Calu3 (cell line): ENCODE data around the gene ANKRD55. TPM values are rescaled to one million over a fixed set of nuclear protein-coding genes. Genes with fewer than 3 reads are reported as not detected.

Experiments used
- BruUV-seq: library from RNA; stranded (reverse); fragments of 400-500 nt; replicated peaks from 2 replicates; lab custom pipeline; 2021; lab: Mats Ljungman, UMichigan
- CTCF ChIA-PET: fragments of 300-600 bp; sonication (Branson Sonifier 250); formaldehyde crosslinking; loops from one replicate; lab custom pipeline; 2022; ENCODE audit warnings: antibody characterized with exemption; lab: Charles Lee
- DNase-seq: peaks from one replicate; pipeline ENCODE4 v3.0.0; 2022
- H3K27ac Mint-ChIP-seq: one replicate; pipeline ENCODE4 v1.8.0; 2022; ENCODE audit warnings: mixed read lengths; ENCODE audit not compliant: unreplicated experiment
- H3K27me3 Mint-ChIP-seq: one replicate; pipeline ENCODE4 v1.8.0; 2022; ENCODE audit warnings: mixed read lengths; ENCODE audit not compliant: unreplicated experiment
- H3K36me3 Mint-ChIP-seq: one replicate; pipeline ENCODE4 v1.8.0; 2022; ENCODE audit warnings: mild to moderate bottlenecking, moderate library complexity, mixed read lengths; ENCODE audit not compliant: insufficient read depth, unreplicated experiment
- H3K4me1 Mint-ChIP-seq: one replicate; pipeline ENCODE4 v1.8.0; 2022; ENCODE audit warnings: mild to moderate bottlenecking, low read depth, mixed read lengths; ENCODE audit not compliant: unreplicated experiment
- H3K4me3 Mint-ChIP-seq: one replicate; pipeline ENCODE4 v1.8.0; 2022; ENCODE audit warnings: mild to moderate bottlenecking, low read depth, moderate library complexity, mixed read lengths; ENCODE audit not compliant: unreplicated experiment
- H3K9me3 Mint-ChIP-seq: one replicate; pipeline ENCODE4 v1.8.0; 2022; ENCODE audit warnings: low read depth, mixed read lengths; ENCODE audit not compliant: unreplicated experiment
- intact Hi-C: fragments of 100-400 bp; cut with micrococcal nuclease; formaldehyde crosslinking; loops from one replicate; pipeline ENCODE4 v1.10.0; 2022; ENCODE audit not compliant: unreplicated experiment
- total RNA-seq: library from RNA; stranded (reverse); gene quantifications from 2 replicates; pipeline ENCODE4 v1.2.3, GENCODE V29; 2022
- TF ChIP-seq, protein P1 (sequence below): fragments of 200-600 bp; IDR thresholded peaks from one replicate; pipeline ENCODE4 v1.8.0; 2022; ENCODE audit warnings: antibody characterized with exemption; ENCODE audit not compliant: unreplicated experiment

The ANKRD55 gene
- total RNA-seq, 1 experiment from 2014 or later = not detected

DNA sequence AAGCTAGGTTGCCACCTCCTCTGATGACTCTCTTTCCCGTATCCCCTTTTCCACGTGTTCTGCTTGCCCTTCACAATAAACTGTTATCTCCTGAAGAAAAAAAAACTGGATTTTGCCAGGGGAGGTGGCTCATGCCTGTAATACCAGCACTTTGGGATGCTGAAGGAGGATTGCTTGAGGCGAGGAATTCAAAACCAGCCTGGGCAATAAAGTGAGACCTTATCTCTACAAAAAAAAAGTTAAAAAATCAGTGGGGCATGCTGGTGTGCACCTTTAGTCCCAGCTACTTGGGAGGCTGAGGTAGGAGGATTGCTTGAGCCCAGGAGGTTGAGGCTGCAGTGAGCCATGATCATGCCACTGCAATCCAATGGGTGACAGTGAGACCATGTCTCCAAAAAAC lies 156.6 kb downstream of the ANKRD55 start:
- intact Hi-C loops = no loop called here
- no peaks in the 10 kb centered on the region for H3K36me3 Mint-ChIP-seq
- H3K4me1 Mint-ChIP-seq = no peaks in the 10 kb centered on the region
- no peak overlapping the region for H3K4me3 Mint-ChIP-seq
- no peaks in the 10 kb centered on the region for H3K9me3 Mint-ChIP-seq
- no peaks in the 10 kb centered on the region for H3K27me3 Mint-ChIP-seq
- CTCF ChIA-PET = no interaction called here
- TF ChIP-seq, protein P1, sequence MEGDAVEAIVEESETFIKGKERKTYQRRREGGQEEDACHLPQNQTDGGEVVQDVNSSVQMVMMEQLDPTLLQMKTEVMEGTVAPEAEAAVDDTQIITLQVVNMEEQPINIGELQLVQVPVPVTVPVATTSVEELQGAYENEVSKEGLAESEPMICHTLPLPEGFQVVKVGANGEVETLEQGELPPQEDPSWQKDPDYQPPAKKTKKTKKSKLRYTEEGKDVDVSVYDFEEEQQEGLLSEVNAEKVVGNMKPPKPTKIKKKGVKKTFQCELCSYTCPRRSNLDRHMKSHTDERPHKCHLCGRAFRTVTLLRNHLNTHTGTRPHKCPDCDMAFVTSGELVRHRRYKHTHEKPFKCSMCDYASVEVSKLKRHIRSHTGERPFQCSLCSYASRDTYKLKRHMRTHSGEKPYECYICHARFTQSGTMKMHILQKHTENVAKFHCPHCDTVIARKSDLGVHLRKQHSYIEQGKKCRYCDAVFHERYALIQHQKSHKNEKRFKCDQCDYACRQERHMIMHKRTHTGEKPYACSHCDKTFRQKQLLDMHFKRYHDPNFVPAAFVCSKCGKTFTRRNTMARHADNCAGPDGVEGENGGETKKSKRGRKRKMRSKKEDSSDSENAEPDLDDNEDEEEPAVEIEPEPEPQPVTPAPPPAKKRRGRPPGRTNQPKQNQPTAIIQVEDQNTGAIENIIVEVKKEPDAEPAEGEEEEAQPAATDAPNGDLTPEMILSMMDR = no peak
- DNase-seq = no peak
- no TSS peak for BruUV-seq
- H3K27ac Mint-ChIP-seq = no peak overlapping the region

DNA sequence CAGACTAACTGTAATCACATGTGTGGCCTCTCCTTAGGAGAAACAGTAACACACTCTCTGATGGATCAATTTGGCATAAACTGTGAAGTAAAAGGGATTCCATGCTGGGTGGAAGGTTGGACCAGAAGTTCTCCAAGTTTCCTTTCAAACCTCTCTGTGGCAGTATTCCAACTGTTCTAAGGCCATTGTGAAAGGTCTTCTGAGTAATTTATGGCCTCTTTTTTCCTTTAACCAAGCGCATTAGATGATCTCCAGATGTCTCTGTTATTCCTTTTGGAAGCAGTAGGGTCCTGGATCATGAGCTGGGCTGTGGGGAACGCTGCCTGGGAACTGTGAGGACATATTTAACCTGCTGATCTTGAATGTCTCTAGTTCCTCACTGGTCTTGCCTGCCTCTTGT lies 157.8 kb downstream of the ANKRD55 start:
- CTCF ChIA-PET = no interaction called here
- intact Hi-C loops = no loop called here
- Mint-ChIP-seq H3K4me3 (no peak overlapping the region), H3K9me3 (no peaks in the 10 kb centered on the region), H3K36me3 (no peaks in the 10 kb centered on the region), H3K27me3 (no peaks in the 10 kb centered on the region), H3K4me1 (no peaks in the 10 kb centered on the region), H3K27ac (no peak overlapping the region)
- TF ChIP-seq, protein P1 = no peak
- DNase-seq = no peak
- no TSS peak for BruUV-seq

DNA sequence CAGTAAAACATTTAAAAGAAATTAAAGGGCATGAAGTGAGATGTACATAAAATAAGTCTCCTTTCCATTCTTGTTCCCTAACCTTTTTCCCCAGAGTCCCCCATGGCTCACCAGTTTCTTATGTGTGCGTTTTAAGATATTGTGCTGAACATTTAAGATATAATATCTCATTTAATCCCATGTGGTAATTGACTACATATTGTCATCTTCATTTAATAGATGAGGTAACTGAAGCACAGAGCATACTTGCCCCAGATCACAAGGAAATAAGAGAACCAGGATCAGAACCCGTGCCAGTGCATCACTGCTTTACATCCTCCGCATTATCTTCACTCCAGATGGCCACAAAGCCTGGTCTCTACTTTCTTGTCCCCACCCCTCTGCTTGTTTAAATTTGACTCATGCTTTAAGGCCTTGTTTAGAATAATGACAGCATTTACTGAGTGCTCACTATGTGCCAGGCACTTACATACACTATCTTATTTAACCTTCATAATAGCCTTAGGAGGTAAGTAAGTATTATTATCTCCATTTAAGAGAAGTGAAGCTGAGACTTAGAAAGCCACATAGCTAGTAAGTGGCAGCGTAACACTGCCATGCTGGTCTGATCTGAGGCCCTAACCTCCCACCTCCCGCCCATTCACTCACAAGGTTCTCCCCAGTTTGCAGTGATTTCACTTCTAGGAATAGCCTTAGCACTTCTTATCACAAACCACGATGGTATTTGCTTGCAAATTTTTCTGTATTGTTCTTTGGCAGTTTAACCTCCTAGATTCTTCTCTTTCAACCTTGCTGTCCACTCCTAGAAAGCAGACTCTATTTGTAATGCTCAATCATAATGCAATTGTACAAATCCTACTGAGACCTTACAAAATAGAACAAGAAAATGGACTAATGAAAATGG lies 160.0 kb downstream of the ANKRD55 start:
- Mint-ChIP-seq H3K27me3 (no peaks in the 10 kb centered on the region), H3K36me3 (no peaks in the 10 kb centered on the region), H3K4me1 (no peaks in the 10 kb centered on the region), H3K9me3 (no peaks in the 10 kb centered on the region), H3K27ac (no peak overlapping the region), H3K4me3 (no peak overlapping the region)
- intact Hi-C loops = no loop called here
- TF ChIP-seq, protein P1 = no peak
- no peak for DNase-seq
- BruUV-seq = no TSS peak
- CTCF ChIA-PET = interaction anchor here (0.6 to 0.8 kb wide), 3 partner anchors 23 to 51 kb away, joined by 3 to 12 read pairs (median 3); no protein-coding TSS in a partner anchor

DNA sequence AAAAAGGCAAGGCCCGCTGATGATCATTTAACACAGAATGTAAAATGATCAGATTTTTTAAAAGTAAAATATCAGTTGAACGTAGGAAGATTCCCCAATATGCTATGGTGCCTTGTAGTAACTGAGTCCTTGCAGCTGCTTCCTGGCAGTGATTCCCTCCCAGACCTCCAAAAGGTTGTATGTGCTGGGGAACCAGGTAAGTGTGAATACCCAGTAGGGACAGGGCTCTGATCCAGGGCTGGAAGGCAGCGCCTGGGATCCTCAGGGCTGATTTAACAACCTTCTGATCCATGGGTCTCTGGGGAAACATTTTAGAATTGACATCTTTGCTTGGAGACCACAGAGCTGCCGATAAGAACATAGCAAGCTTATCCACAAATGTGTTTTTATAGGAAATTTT lies 161.7 kb downstream of the ANKRD55 start:
- DNase-seq = no peak
- no peaks in the 10 kb centered on the region for H3K9me3 Mint-ChIP-seq
- no peaks in the 10 kb centered on the region for H3K27me3 Mint-ChIP-seq
- no peaks in the 10 kb centered on the region for H3K36me3 Mint-ChIP-seq
- TF ChIP-seq, protein P1 = no peak
- no TSS peak for BruUV-seq
- no peaks in the 10 kb centered on the region for H3K4me1 Mint-ChIP-seq
- CTCF ChIA-PET = interaction anchor here (0.6 to 0.7 kb wide), 2 partner anchors 18 to 78 kb away, joined by 3 to 4 read pairs; no protein-coding TSS in a partner anchor
- H3K4me3 Mint-ChIP-seq = no peak overlapping the region
- no peak overlapping the region for H3K27ac Mint-ChIP-seq
- intact Hi-C loops = no loop called here
